Large intestine (tissue), 3 donors: ENCODE results near the gene ZNF280B. TPM values are rescaled to one million over a fixed set of nuclear protein-coding genes. Genes with fewer than 3 reads are reported as not detected.
A peak's percentile ranks its signal among the peaks of the same experiment; 100 is the strongest.

ENCODE experiments used
- DNase-seq, 2 donors: peaks; one replicate each; pipeline versions ENCODE4 v3.0.0 to v3.0.0-alpha.2; 2013
- H3K27ac ChIP-seq: one replicate; pipeline ENCODE4 v1.5.1; 2013; ENCODE audit warnings: low read length
- H3K27me3 ChIP-seq: 2 replicates; pipeline ENCODE4 v1.6.1; 2013; ENCODE audit warnings: low read length; ENCODE audit not compliant: control insufficient read depth, insufficient read depth
- H3K36me3 ChIP-seq: 2 replicates; pipeline ENCODE4 v1.6.1; 2013; ENCODE audit warnings: low read length; ENCODE audit not compliant: control insufficient read depth, insufficient read depth
- H3K4me1 ChIP-seq: one replicate; pipeline ENCODE4 v1.6.1; 2013; ENCODE audit warnings: low read length; ENCODE audit not compliant: control insufficient read depth, insufficient read depth
- H3K4me3 ChIP-seq: one replicate; pipeline ENCODE4 v1.5.1; 2013; ENCODE audit warnings: low read length
- H3K9me3 ChIP-seq: one replicate; pipeline ENCODE4 v1.6.1; 2013; ENCODE audit warnings: mild to moderate bottlenecking, low read depth, low read length, moderate library complexity; ENCODE audit not compliant: control insufficient read depth
- WGBS: methylation state at CpG from one replicate; pipeline ENCODE4 v1.1.5; 2013; ENCODE audit warnings: low lambda C conversion rate; ENCODE audit not compliant: insufficient coverage; 5-methylcytosine and 5-hydroxymethylcytosine counted together
- polyA plus RNA-seq: library from polyadenylated mRNA; unstranded; fragments of 120-200 nt; gene quantifications from one replicate; pipeline ENCODE4 v1.2.1, GENCODE V29; 2013

ZNF280B gene
- polyA plus RNA-seq, 1 donor, result 2.3 TPM

DNA sequence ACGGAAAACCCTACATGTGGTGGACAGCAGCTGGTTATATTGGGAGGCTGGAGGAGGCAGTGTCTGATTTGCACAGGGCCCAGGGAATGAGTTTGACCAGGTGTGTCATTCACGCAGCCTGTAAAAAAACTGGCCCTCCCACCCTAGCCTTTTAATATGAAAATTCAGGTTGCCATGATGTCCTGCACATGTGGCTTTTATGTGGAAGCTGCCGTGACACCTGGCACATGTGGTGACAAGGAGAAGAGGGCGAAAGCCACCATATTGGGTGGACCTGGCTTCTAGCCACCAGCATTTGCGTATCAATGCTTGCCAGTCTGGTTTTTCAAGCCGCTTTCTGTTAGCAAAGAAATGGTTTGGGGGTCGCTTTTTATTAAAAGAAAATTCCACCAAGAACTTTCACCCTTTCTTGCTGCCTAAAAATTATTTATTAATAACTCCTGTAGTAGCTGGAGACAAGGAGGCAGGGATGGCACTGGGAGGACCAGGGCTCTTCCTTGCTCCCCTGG lies 43.4 kb downstream of the ZNF280B start:
- WGBS, result 38% methylated on average over 2 of the region's 7 CpGs
- no peak overlapping the region for H3K4me3 ChIP-seq

DNA sequence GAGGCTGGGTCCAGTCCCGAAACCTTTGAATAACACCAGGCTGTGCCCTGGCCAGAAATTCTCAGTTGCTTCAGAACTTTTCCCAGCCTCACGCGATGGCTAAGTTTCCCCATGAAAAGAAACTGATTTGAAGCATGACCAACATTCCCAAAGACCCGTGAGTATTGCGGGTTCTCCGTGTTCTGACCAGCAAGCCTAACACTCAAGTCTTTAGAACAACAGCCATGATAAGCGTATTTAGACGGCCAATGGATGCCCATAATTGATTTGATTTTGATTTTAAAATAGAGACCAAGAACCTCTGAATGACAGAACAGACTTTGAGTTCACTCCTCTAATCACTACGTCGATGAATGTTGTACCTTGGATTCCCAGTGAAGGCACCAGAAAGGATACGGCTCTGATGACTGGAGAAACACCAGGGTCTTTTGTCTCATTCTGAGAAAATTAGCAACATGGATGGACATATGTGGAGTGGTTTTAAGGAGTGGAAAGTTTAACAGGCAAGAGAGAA lies 43.9 kb downstream of the ZNF280B start:
- Histone ChIP-seq H3K9me3 (peaks cover 7% of the 10 kb centered on the region), H3K27me3 (peaks cover 4% of the 10 kb centered on the region), H3K4me3 (no peak overlapping the region), H3K4me1 (no peaks in the 10 kb centered on the region), H3K27ac (no peak overlapping the region), H3K36me3 (no peaks in the 10 kb centered on the region)
- no CpG with 5 or more reads among the region's 11 CpGs for WGBS
- no peak for DNase-seq

More for the DNA sequence above, 43.4 kb downstream of the ZNF280B start:
- H3K9me3 ChIP-seq, result peaks cover 6% of the 10 kb centered on the region
- no peaks in the 10 kb centered on the region for H3K36me3 ChIP-seq
- no peaks in the 10 kb centered on the region for H3K4me1 ChIP-seq
- H3K27me3 ChIP-seq, result peaks cover 4% of the 10 kb centered on the region
- DNase-seq, result no peak
- H3K27ac ChIP-seq, result no peak overlapping the region

DNA sequence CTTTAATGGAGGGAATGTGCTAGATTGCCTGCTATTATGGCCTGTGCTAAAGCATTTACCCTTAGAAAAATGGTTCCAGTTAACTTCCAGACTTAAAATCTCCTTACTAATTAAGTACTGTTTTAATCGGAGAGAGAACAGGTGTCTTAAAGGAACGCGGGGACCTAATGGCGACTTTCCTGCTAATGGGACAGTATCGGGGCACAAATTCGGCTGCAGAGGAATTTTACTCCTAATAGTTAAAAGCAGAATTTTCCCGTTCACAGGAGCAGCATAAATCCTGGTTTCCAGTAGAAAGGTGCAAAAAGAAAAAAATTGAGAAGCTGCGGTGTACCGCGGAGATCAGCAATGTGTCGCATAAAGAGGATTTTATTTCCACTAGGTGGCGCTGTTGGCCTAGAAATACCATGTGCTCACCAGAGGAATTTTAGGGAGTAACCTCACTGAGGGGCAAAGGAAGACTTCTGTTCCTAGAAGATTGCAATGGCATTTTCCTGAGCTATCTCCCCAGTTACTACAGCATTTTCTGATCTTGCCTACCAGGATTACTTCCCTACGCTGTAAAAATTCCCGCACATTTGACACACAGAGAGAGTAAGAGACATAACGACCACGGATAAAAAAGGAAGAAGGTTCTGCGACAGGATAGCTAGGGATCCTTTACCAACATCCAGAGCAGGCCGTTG lies 44.5 kb downstream of the ZNF280B start:
- peaks cover 4% of the 10 kb centered on the region for H3K27me3 ChIP-seq
- H3K4me1 ChIP-seq, result no peaks in the 10 kb centered on the region
- H3K36me3 ChIP-seq, result no peaks in the 10 kb centered on the region
- 20% methylated on average over 5 of the region's 18 CpGs for WGBS
- peak; percentile 31 to 41 for DNase-seq
- H3K4me3 ChIP-seq, result no peak overlapping the region
- no peak overlapping the region for H3K27ac ChIP-seq
- H3K9me3 ChIP-seq, result peaks cover 7% of the 10 kb centered on the region

DNA sequence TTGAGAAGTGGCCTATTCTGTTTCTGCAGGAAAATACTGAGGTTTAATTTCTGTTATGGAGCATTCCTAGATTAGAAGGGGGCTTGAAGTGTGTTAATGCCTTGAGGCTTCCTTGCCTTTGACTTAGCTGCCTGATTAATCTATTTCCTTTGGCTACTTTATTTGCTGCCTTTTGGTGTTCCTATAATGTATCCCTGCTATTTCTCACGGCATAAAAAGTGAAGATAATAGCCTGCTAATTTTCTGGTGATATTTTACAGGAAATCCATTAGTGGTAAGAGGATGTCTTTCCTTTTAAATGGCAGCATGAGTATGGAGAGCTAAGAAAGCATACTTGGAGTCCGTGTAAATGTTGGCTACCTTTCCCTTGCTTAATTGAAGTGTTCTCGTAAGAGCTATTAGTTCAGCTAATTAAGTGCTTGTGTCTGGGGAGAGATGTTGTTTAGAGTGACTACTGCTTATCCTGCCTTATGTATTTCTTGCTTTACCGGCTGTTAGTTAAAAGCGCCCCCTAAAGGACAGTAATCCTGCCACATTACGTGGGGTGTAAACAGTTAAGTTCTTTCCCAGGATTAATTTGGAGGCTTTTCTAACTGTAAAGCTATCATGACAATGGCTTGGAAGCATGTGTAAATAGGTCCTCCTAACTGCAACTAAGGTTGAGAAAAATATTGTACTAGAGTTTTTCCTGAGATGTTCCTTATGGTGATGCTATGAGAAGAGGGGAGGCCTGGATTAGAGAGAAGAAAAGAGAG lies 45.6 kb downstream of the ZNF280B start:
- Histone ChIP-seq H3K27ac (no peak overlapping the region), H3K4me1 (no peaks in the 10 kb centered on the region), H3K27me3 (peaks cover 4% of the 10 kb centered on the region), H3K4me3 (no peak overlapping the region), H3K36me3 (no peaks in the 10 kb centered on the region), H3K9me3 (peaks cover 7% of the 10 kb centered on the region)
- no peak for DNase-seq
- no CpG with 5 or more reads among the region's 6 CpGs for WGBS

DNA sequence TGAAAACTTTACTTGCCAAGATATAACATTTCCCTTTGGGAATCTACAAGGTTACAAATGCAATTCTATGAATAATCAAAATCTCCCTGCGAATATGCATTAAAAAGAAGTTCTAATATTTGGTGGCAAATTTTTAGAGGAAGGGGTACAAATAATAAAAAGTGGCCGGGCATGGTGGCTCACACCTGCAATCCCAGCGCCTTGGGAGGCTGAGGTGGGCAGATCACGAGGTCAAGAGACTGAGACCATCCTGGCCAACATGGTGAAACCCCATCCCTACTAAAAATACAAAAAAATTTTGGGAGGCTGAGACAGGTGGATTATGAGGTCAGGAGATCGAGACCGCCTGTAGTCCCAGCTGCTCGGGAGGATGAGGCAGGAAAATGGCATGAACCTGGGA lies 47.0 kb downstream of the ZNF280B start:
- WGBS, result no CpG with 5 or more reads among the region's 7 CpGs
- DNase-seq, result no peak
- H3K36me3 ChIP-seq, result no peaks in the 10 kb centered on the region
- peaks cover 4% of the 10 kb centered on the region for H3K27me3 ChIP-seq
- peaks cover 7% of the 10 kb centered on the region for H3K9me3 ChIP-seq
- no peaks in the 10 kb centered on the region for H3K4me1 ChIP-seq
- H3K27ac ChIP-seq, result no peak overlapping the region
- no peak overlapping the region for H3K4me3 ChIP-seq

DNA sequence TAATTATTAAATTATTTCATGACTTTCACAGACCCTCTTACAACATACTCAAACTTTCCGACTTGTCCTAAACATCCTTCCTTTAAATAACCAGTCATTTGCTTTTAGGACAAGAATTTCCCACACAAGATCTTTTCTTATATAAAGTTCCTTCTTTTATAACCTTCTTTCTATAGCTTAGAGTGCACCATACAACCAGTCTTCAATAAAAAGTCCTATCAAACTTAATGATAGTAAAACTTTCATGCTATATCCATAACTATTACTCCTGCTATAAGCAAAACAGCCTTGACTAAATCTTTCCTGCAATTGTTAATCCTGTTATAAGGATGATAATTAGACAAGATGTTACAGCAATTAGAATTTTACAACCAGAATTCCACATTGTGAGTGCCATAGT lies 47.4 kb downstream of the ZNF280B start:
- peaks cover 4% of the 10 kb centered on the region for H3K27me3 ChIP-seq
- H3K4me3 ChIP-seq, result no peak overlapping the region
- H3K4me1 ChIP-seq, result no peaks in the 10 kb centered on the region
- H3K36me3 ChIP-seq, result no peaks in the 10 kb centered on the region
- no peak overlapping the region for H3K27ac ChIP-seq
- DNase-seq, result no peak
- peaks cover 7% of the 10 kb centered on the region for H3K9me3 ChIP-seq
- 45% methylated on average over 1 of the region's 1 CpG for WGBS

DNA sequence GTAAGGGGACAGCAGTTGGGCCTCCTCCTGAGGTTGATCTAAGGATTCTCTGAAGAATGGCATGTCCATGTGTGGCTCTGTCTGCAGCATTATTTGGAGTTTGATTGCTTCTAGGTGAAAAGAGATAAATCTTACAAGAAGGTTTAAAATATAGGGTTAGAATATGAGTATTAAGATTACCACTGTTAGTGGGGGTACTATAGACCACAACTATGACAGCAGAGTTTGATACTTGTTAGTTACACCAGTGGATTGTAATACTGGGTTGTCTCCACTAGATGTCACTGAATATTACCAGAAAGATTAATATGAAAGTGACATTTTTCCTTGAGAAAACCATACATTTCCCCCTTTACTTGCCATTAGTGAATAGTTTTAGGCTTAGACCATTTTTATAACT lies 47.9 kb downstream of the ZNF280B start:
- no peak overlapping the region for H3K4me3 ChIP-seq
- peaks cover 4% of the 10 kb centered on the region for H3K27me3 ChIP-seq
- H3K36me3 ChIP-seq, result no peaks in the 10 kb centered on the region
- peaks cover 7% of the 10 kb centered on the region for H3K9me3 ChIP-seq
- H3K4me1 ChIP-seq, result no peaks in the 10 kb centered on the region
- no peak overlapping the region for H3K27ac ChIP-seq
- DNase-seq, result no peak

DNA sequence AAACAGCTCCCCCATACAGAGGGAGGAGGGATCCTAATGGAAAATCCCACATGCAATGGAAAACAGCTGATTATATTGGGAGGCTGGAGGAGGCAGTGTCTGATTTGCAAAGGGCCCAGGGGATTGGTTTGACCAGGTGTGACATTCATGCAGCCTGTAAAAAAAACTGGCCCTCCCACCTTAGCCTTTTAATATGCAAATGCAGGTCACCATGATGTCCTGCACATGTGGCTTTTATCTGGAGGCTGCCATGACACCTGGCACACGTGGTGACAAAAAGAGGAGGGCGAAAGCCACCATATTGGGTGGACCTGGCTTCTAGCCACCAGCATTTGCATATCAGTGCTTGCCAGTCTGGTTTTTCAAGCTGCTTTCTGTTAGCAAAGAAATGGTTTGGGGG lies 48.5 kb downstream of the ZNF280B start:
- Histone ChIP-seq H3K27ac (no peak overlapping the region), H3K27me3 (peaks cover 4% of the 10 kb centered on the region), H3K36me3 (no peaks in the 10 kb centered on the region), H3K9me3 (peaks cover 7% of the 10 kb centered on the region), H3K4me1 (no peaks in the 10 kb centered on the region), H3K4me3 (no peak overlapping the region)
- WGBS, result no CpG with 5 or more reads among the region's 2 CpGs
- no peak for DNase-seq

DNA sequence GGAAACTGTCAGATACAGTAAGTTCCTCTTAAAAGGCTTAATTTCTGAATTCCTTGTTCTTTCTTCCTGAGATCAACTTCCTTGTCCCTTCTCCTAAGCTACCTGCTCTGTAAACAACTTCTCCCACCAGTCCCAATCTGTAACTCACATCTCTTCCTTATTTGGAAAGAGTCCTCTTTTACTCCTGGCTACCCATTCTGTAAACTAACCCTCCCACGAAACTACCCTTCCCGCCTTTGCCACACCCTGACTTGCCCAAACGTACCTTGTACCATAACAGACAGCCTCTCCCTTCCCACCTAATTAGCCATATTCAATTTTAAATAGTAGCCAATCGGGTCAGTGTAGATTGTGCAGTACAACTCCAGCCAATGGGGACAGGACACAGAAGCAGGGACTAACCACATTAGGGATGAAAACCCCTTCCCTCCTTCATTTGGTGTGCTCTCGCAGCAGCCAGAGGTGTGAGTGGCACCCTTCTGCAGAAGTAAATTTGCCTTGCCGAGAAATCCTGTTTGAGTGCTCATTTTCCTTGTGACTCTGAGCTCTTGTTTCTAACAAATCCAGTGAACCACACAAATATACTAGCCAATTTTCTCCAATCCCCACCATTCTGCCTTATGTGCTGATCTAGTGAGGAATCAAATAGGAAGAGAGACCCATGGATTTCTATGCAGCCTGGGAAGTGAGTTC lies 49.5 kb downstream of the ZNF280B start:
- Histone ChIP-seq H3K27ac (no peak overlapping the region), H3K9me3 (peaks cover 7% of the 10 kb centered on the region), H3K4me3 (no peak overlapping the region), H3K36me3 (no peaks in the 10 kb centered on the region), H3K4me1 (no peaks in the 10 kb centered on the region), H3K27me3 (peaks cover 4% of the 10 kb centered on the region)
- no peak for DNase-seq
- no CpG with 5 or more reads among the region's 6 CpGs for WGBS

DNA sequence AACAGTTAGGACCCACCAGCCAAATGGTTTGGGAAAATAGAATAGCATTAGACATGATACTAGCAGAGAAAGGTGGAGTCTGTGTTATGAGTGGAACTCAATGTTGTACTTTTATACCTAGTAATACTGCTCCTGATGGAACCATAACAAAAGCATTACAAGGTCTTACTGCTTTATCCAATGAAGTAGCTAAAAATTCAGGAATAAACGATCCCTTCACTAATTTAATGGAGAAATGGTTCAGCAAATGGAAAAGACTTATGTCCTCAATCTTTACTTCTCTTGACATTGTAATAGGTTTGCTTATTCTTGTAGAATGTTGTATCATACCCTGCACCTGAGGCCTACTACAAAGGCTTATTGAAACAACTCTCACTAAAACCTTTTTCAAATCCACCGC lies 50.2 kb downstream of the ZNF280B start:
- DNase-seq, result no peak
- Histone ChIP-seq H3K27ac (no peak overlapping the region), H3K4me1 (no peaks in the 10 kb centered on the region), H3K9me3 (peaks cover 9% of the 10 kb centered on the region), H3K4me3 (no peak overlapping the region), H3K36me3 (no peaks in the 10 kb centered on the region), H3K27me3 (no peaks in the 10 kb centered on the region)
- WGBS, result 100% methylated on average over 1 of the region's 2 CpGs
